ENCODE results near the gene SS18L1.
A peak's percentile ranks its signal among the peaks of the same experiment; 100 is the strongest.

Gene SS18L1

GRCh38 chr20:62225026-62225425, 81.5 kb downstream of the SS18L1 start:
- DNase-seq (ENCODE audit: low read depth, low spot score), result no peak
- TF ChIP-seq EZH2 (IDR thresholded peaks at IDR 0.05), result no peak
- no peak for TF ChIP-seq FOXP2 (optimal IDR thresholded peaks at IDR 0.05; ENCODE audit: control extremely low read depth, extremely low read length, insufficient read depth)
- TF ChIP-seq POLR2AphosphoS5 (IDR thresholded peaks at IDR 0.05; ENCODE audit: borderline replicate concordance, low read depth, low read length), result no peak
- no peak overlapping the region for H3K4me3 ChIP-seq
- H3K9ac ChIP-seq (ENCODE audit: insufficient read length), result no peak overlapping the region
- H3K9me3 ChIP-seq (ENCODE audit: low read depth, low read length), result no peaks in the 10 kb centered on the region
- no peak overlapping the region for H3K27ac ChIP-seq
- no peaks in the 10 kb centered on the region for H3K36me3 ChIP-seq (ENCODE audit: insufficient read depth, low read length)

GRCh38 chr20:62225820-62226635, 82.5 kb downstream of the SS18L1 start:
- Histone ChIP-seq H3K36me3 (ENCODE audit: insufficient read depth, low read length) (no peaks in the 10 kb centered on the region), H3K27ac (no peak overlapping the region), H3K9me3 (ENCODE audit: low read depth, low read length) (no peaks in the 10 kb centered on the region), H3K9ac (ENCODE audit: insufficient read length) (no peak overlapping the region), H3K4me3 (no peak overlapping the region)
- DNase-seq (ENCODE audit: low read depth, low spot score), result no peak
- TF ChIP-seq EZH2 (IDR thresholded peaks at IDR 0.05), result no peak
- TF ChIP-seq POLR2AphosphoS5 (IDR thresholded peaks at IDR 0.05; ENCODE audit: borderline replicate concordance, low read depth, low read length), result no peak
- no peak for TF ChIP-seq FOXP2 (optimal IDR thresholded peaks at IDR 0.05; ENCODE audit: control extremely low read depth, extremely low read length, insufficient read depth)

GRCh38 chr20:62226707-62227590, 83.4 kb downstream of the SS18L1 start:
- no peak for TF ChIP-seq FOXP2 (optimal IDR thresholded peaks at IDR 0.05; ENCODE audit: control extremely low read depth, extremely low read length, insufficient read depth)
- TF ChIP-seq EZH2 (IDR thresholded peaks at IDR 0.05), result no peak
- no peak for TF ChIP-seq POLR2AphosphoS5 (IDR thresholded peaks at IDR 0.05; ENCODE audit: borderline replicate concordance, low read depth, low read length)
- no peaks in the 10 kb centered on the region for H3K9me3 ChIP-seq (ENCODE audit: low read depth, low read length)
- H3K4me3 ChIP-seq, result no peak overlapping the region
- H3K9ac ChIP-seq (ENCODE audit: insufficient read length), result no peak overlapping the region
- H3K27ac ChIP-seq, result no peak overlapping the region
- no peak for DNase-seq (ENCODE audit: low read depth, low spot score)
- no peaks in the 10 kb centered on the region for H3K36me3 ChIP-seq (ENCODE audit: insufficient read depth, low read length)

- no peaks in the 10 kb centered on the region for H3K9me3 ChIP-seq (ENCODE audit: low read depth, low read length)
- no peak overlapping the region for H3K4me3 ChIP-seq
- H3K27ac ChIP-seq, result no peak overlapping the region
- no peak overlapping the region for H3K9ac ChIP-seq (ENCODE audit: insufficient read length)
- TF ChIP-seq POLR2AphosphoS5 (IDR thresholded peaks at IDR 0.05; ENCODE audit: borderline replicate concordance, low read depth, low read length), result no peak
- no peak for TF ChIP-seq EZH2 (IDR thresholded peaks at IDR 0.05)
- no peak for TF ChIP-seq FOXP2 (optimal IDR thresholded peaks at IDR 0.05; ENCODE audit: control extremely low read depth, extremely low read length, insufficient read depth)
- DNase-seq (ENCODE audit: low read depth, low spot score), result no peak
- H3K36me3 ChIP-seq (ENCODE audit: insufficient read depth, low read length), result no peaks in the 10 kb centered on the region
These were observed 84.0 kb downstream of the SS18L1 start for GRCh38 chr20:62227591-62227976.

- peak overlapping the region; percentile 22; the same call in 1 of the 2 replicates for H3K4me3 ChIP-seq
- H3K9me3 ChIP-seq (ENCODE audit: low read depth, low read length), result no peaks in the 10 kb centered on the region
- no peaks in the 10 kb centered on the region for H3K36me3 ChIP-seq (ENCODE audit: insufficient read depth, low read length)
- no peak overlapping the region for H3K27ac ChIP-seq
- DNase-seq (ENCODE audit: low read depth, low spot score), result no peak
- no peak overlapping the region for H3K9ac ChIP-seq (ENCODE audit: insufficient read length)
- TF ChIP-seq POLR2AphosphoS5 (IDR thresholded peaks at IDR 0.05; ENCODE audit: borderline replicate concordance, low read depth, low read length) (no peak), FOXP2 (optimal IDR thresholded peaks at IDR 0.05; ENCODE audit: control extremely low read depth, extremely low read length, insufficient read depth) (no peak)
These were observed 84.7 kb downstream of the SS18L1 start for GRCh38 chr20:62227977-62228958.

- Histone ChIP-seq H3K9ac (ENCODE audit: insufficient read length) (no peak overlapping the region), H3K27ac (no peak overlapping the region), H3K4me3 (no peak overlapping the region), H3K36me3 (ENCODE audit: insufficient read depth, low read length) (no peaks in the 10 kb centered on the region), H3K9me3 (ENCODE audit: low read depth, low read length) (no peaks in the 10 kb centered on the region)
- DNase-seq (ENCODE audit: low read depth, low spot score), result no peak
- TF ChIP-seq POLR2AphosphoS5 (IDR thresholded peaks at IDR 0.05; ENCODE audit: borderline replicate concordance, low read depth, low read length), result no peak
- TF ChIP-seq FOXP2 (optimal IDR thresholded peaks at IDR 0.05; ENCODE audit: control extremely low read depth, extremely low read length, insufficient read depth), result no peak
- TF ChIP-seq EZH2 (IDR thresholded peaks at IDR 0.05), result no peak
These were observed 85.5 kb downstream of the SS18L1 start for GRCh38 chr20:62228982-62229545.

- TF ChIP-seq POLR2AphosphoS5 (IDR thresholded peaks at IDR 0.05; ENCODE audit: borderline replicate concordance, low read depth, low read length) (no peak), EZH2 (IDR thresholded peaks at IDR 0.05) (no peak), FOXP2 (optimal IDR thresholded peaks at IDR 0.05; ENCODE audit: control extremely low read depth, extremely low read length, insufficient read depth) (no peak)
- H3K9me3 ChIP-seq (ENCODE audit: low read depth, low read length), result no peaks in the 10 kb centered on the region
- no peaks in the 10 kb centered on the region for H3K36me3 ChIP-seq (ENCODE audit: insufficient read depth, low read length)
- no peak overlapping the region for H3K4me3 ChIP-seq
- H3K27ac ChIP-seq, result no peak overlapping the region
- H3K9ac ChIP-seq (ENCODE audit: insufficient read length), result no peak overlapping the region
- DNase-seq (ENCODE audit: low read depth, low spot score), result no peak
These were observed 86.1 kb downstream of the SS18L1 start for GRCh38 chr20:62229667-62230066.

Measured in SK-N-MC (cell line).